ENCODE data around the gene DCUN1D2. TPM values are rescaled to one million over a fixed set of nuclear protein-coding genes. Genes with fewer than 3 reads are reported as not detected.
A peak's percentile ranks its signal among the peaks of the same experiment; 100 is the strongest.

The DCUN1D2 gene
- total and polyA plus RNA-seq, 3 experiments from 2014 or later, result 8.8 to 16.8 (median 16.2) TPM

GRCh38 chr13:113417836-113418721 is 72.4 kb downstream of the DCUN1D2 start:
- Histone ChIP-seq H3K27ac (ENCODE audit: low read depth, low read length) (no peak overlapping the region), H3K27me3 (ENCODE audit: insufficient read depth, low read length, poor library complexity, severe bottlenecking) (no peaks in the 10 kb centered on the region), H3K36me3 (ENCODE audit: insufficient read depth, low read length) (no peaks in the 10 kb centered on the region), H3K4me1 (ENCODE audit: insufficient read depth, low read length) (no peaks in the 10 kb centered on the region), H3K4me3 (ENCODE audit: low read length) (no peak overlapping the region), H3K9me3 (ENCODE audit: low read length) (no peaks in the 10 kb centered on the region)
- H3K4me1 Mint-ChIP-seq, result no peaks in the 10 kb centered on the region
- no peaks in the 10 kb centered on the region for H3K36me3 Mint-ChIP-seq
- H3K27me3 Mint-ChIP-seq, result peaks cover 4 to 18% of the 10 kb centered on the region in 2 donors
- ChIA-PET POLR2A (no interaction called here), CTCF (no interaction called here)
- H3K27ac Mint-ChIP-seq, result no peak overlapping the region
- no peaks in the 10 kb centered on the region for H3K9me3 Mint-ChIP-seq
- no peak overlapping the region for H3K4me3 Mint-ChIP-seq
- DNase-seq, result no peak

- no peaks in the 10 kb centered on the region for H3K27me3 ChIP-seq (ENCODE audit: insufficient read depth, low read length, poor library complexity, severe bottlenecking)
- CTCF ChIA-PET, result no interaction called here
- H3K27ac Mint-ChIP-seq, result no peak overlapping the region
- no peak overlapping the region for H3K4me3 Mint-ChIP-seq
- no peaks in the 10 kb centered on the region for H3K9me3 Mint-ChIP-seq
- no peaks in the 10 kb centered on the region for H3K4me1 Mint-ChIP-seq
- no peak overlapping the region for H3K27ac ChIP-seq (ENCODE audit: low read depth, low read length)
- POLR2A ChIA-PET, result no interaction called here
- no peaks in the 10 kb centered on the region for H3K4me1 ChIP-seq (ENCODE audit: insufficient read depth, low read length)
- H3K9me3 ChIP-seq (ENCODE audit: low read length), result no peaks in the 10 kb centered on the region
- H3K36me3 ChIP-seq (ENCODE audit: insufficient read depth, low read length), result no peaks in the 10 kb centered on the region
- no peak for DNase-seq
- peaks cover 4 to 14% of the 10 kb centered on the region in 2 donors for H3K27me3 Mint-ChIP-seq
- no peak overlapping the region for H3K4me3 ChIP-seq (ENCODE audit: low read length)
- H3K36me3 Mint-ChIP-seq, result no peaks in the 10 kb centered on the region
Measured at GRCh38 chr13:113417008-113417751, 73.3 kb downstream of the DCUN1D2 start.

GRCh38 chr13:113415825-113416224 is 74.7 kb downstream of the DCUN1D2 start:
- ChIA-PET CTCF (no interaction called here), POLR2A (no interaction called here)
- Histone ChIP-seq H3K27me3 (ENCODE audit: insufficient read depth, low read length, poor library complexity, severe bottlenecking) (no peaks in the 10 kb centered on the region), H3K27ac (ENCODE audit: low read depth, low read length) (no peak overlapping the region), H3K9me3 (ENCODE audit: low read length) (no peaks in the 10 kb centered on the region), H3K36me3 (ENCODE audit: insufficient read depth, low read length) (no peaks in the 10 kb centered on the region), H3K4me1 (ENCODE audit: insufficient read depth, low read length) (no peaks in the 10 kb centered on the region), H3K4me3 (ENCODE audit: low read length) (no peak overlapping the region)
- H3K27me3 Mint-ChIP-seq, result peaks cover 5 to 14% of the 10 kb centered on the region in 2 donors
- H3K4me1 Mint-ChIP-seq, result no peaks in the 10 kb centered on the region
- no peaks in the 10 kb centered on the region for H3K9me3 Mint-ChIP-seq
- no peak for DNase-seq
- H3K4me3 Mint-ChIP-seq, result no peak overlapping the region
- H3K27ac Mint-ChIP-seq, result no peak overlapping the region
- no peaks in the 10 kb centered on the region for H3K36me3 Mint-ChIP-seq

- ChIA-PET POLR2A (no interaction called here), CTCF (no interaction called here)
- no peak overlapping the region for H3K4me3 Mint-ChIP-seq
- no peaks in the 10 kb centered on the region for H3K4me1 ChIP-seq (ENCODE audit: insufficient read depth, low read length)
- no peak overlapping the region for H3K4me3 ChIP-seq (ENCODE audit: low read length)
- H3K4me1 Mint-ChIP-seq, result no peaks in the 10 kb centered on the region
- H3K27ac ChIP-seq (ENCODE audit: low read depth, low read length), result no peak overlapping the region
- no peaks in the 10 kb centered on the region for H3K36me3 ChIP-seq (ENCODE audit: insufficient read depth, low read length)
- H3K27me3 Mint-ChIP-seq, result peaks cover 6 to 12% of the 10 kb centered on the region in 2 donors
- H3K36me3 Mint-ChIP-seq, result no peaks in the 10 kb centered on the region
- H3K9me3 Mint-ChIP-seq, result no peaks in the 10 kb centered on the region
- no peak overlapping the region for H3K27ac Mint-ChIP-seq
- no peaks in the 10 kb centered on the region for H3K27me3 ChIP-seq (ENCODE audit: insufficient read depth, low read length, poor library complexity, severe bottlenecking)
- no peak for DNase-seq
- H3K9me3 ChIP-seq (ENCODE audit: low read length), result no peaks in the 10 kb centered on the region
Measured at GRCh38 chr13:113415032-113415431, 75.5 kb downstream of the DCUN1D2 start.

GRCh38 chr13:113414335-113414734 is 76.2 kb downstream of the DCUN1D2 start:
- Mint-ChIP-seq H3K4me3 (no peak overlapping the region), H3K4me1 (no peaks in the 10 kb centered on the region), H3K36me3 (no peaks in the 10 kb centered on the region), H3K27me3 (peaks cover 5 to 6% of the 10 kb centered on the region in 2 donors), H3K27ac (no peak overlapping the region), H3K9me3 (no peaks in the 10 kb centered on the region)
- H3K9me3 ChIP-seq (ENCODE audit: low read length), result no peaks in the 10 kb centered on the region
- ChIA-PET CTCF (no interaction called here), POLR2A (no interaction called here)
- no peaks in the 10 kb centered on the region for H3K27me3 ChIP-seq (ENCODE audit: insufficient read depth, low read length, poor library complexity, severe bottlenecking)
- H3K4me1 ChIP-seq (ENCODE audit: insufficient read depth, low read length), result no peaks in the 10 kb centered on the region
- no peak overlapping the region for H3K4me3 ChIP-seq (ENCODE audit: low read length)
- H3K36me3 ChIP-seq (ENCODE audit: insufficient read depth, low read length), result no peaks in the 10 kb centered on the region
- no peak for DNase-seq
- H3K27ac ChIP-seq (ENCODE audit: low read depth, low read length), result no peak overlapping the region

GRCh38 chr13:113413898-113414282 is 76.6 kb downstream of the DCUN1D2 start:
- Histone ChIP-seq H3K4me3 (ENCODE audit: low read length) (no peak overlapping the region), H3K4me1 (ENCODE audit: insufficient read depth, low read length) (no peaks in the 10 kb centered on the region), H3K27me3 (ENCODE audit: insufficient read depth, low read length, poor library complexity, severe bottlenecking) (no peaks in the 10 kb centered on the region), H3K27ac (ENCODE audit: low read depth, low read length) (no peak overlapping the region), H3K36me3 (ENCODE audit: insufficient read depth, low read length) (no peaks in the 10 kb centered on the region), H3K9me3 (ENCODE audit: low read length) (no peaks in the 10 kb centered on the region)
- H3K9me3 Mint-ChIP-seq, result no peaks in the 10 kb centered on the region
- POLR2A ChIA-PET, result no interaction called here
- no peaks in the 10 kb centered on the region for H3K36me3 Mint-ChIP-seq
- CTCF ChIA-PET, result no interaction called here
- no peak overlapping the region for H3K27ac Mint-ChIP-seq
- no peak for DNase-seq
- H3K27me3 Mint-ChIP-seq, result peaks cover 4% of the 10 kb centered on the region in 2 donors
- no peak overlapping the region for H3K4me3 Mint-ChIP-seq
- no peaks in the 10 kb centered on the region for H3K4me1 Mint-ChIP-seq

GRCh38 chr13:113413178-113413897 is 77.2 kb downstream of the DCUN1D2 start:
- CTCF ChIA-PET, result no interaction called here
- no peak for DNase-seq
- Mint-ChIP-seq H3K27ac (peak overlapping the region in 1 of 8 donors; percentile 83), H3K27me3 (peaks cover 4 to 6% of the 10 kb centered on the region in 2 donors), H3K9me3 (no peaks in the 10 kb centered on the region), H3K4me3 (no peak overlapping the region), H3K4me1 (no peaks in the 10 kb centered on the region), H3K36me3 (no peaks in the 10 kb centered on the region)
- Histone ChIP-seq H3K27me3 (ENCODE audit: insufficient read depth, low read length, poor library complexity, severe bottlenecking) (no peaks in the 10 kb centered on the region), H3K36me3 (ENCODE audit: insufficient read depth, low read length) (no peaks in the 10 kb centered on the region), H3K9me3 (ENCODE audit: low read length) (no peaks in the 10 kb centered on the region), H3K4me3 (ENCODE audit: low read length) (no peak overlapping the region), H3K27ac (ENCODE audit: low read depth, low read length) (no peak overlapping the region), H3K4me1 (ENCODE audit: insufficient read depth, low read length) (no peaks in the 10 kb centered on the region)
- POLR2A ChIA-PET, result no interaction called here

GRCh38 chr13:113412440-113412839 is 78.1 kb downstream of the DCUN1D2 start:
- Histone ChIP-seq H3K36me3 (ENCODE audit: insufficient read depth, low read length) (no peaks in the 10 kb centered on the region), H3K4me1 (ENCODE audit: insufficient read depth, low read length) (no peaks in the 10 kb centered on the region), H3K4me3 (ENCODE audit: low read length) (no peak overlapping the region), H3K27me3 (ENCODE audit: insufficient read depth, low read length, poor library complexity, severe bottlenecking) (no peaks in the 10 kb centered on the region), H3K9me3 (ENCODE audit: low read length) (no peaks in the 10 kb centered on the region), H3K27ac (ENCODE audit: low read depth, low read length) (no peak overlapping the region)
- Mint-ChIP-seq H3K27me3 (peaks cover 7 to 9% of the 10 kb centered on the region in 2 donors), H3K36me3 (no peaks in the 10 kb centered on the region), H3K27ac (no peak overlapping the region), H3K4me1 (no peaks in the 10 kb centered on the region), H3K4me3 (no peak overlapping the region), H3K9me3 (no peaks in the 10 kb centered on the region)
- CTCF ChIA-PET, result no interaction called here
- no peak for DNase-seq
- POLR2A ChIA-PET, result no interaction called here
